ENCODE measurements around the gene MRAS.
"Not testable (repeated sequence)": the region's sequence is repeated elsewhere in the genome, so short reads cannot be mapped to it uniquely, and the experiment has no call there.

Gene MRAS

GRCh38 chr3:138394156-138394555, 45.8 kb downstream of the MRAS start:
- no peak for DNase-seq

GRCh38 chr3:138394686-138395085, 46.3 kb downstream of the MRAS start:
- no peak for DNase-seq

- DNase-seq, result no peak
Observed at GRCh38 chr3:138395865-138396751, 47.7 kb downstream of the MRAS start.

GRCh38 chr3:138396752-138397410, 48.5 kb downstream of the MRAS start:
- DNase-seq, result peak; percentile 7 to 26

- DNase-seq, result no peak
Observed at GRCh38 chr3:138397983-138398382, 49.6 kb downstream of the MRAS start.

- DNase-seq, result no peak
Observed at GRCh38 chr3:138398791-138399575, 50.6 kb downstream of the MRAS start.

- DNase-seq, result no peak
Observed at GRCh38 chr3:138399766-138400165, 51.4 kb downstream of the MRAS start.

GRCh38 chr3:138400651-138401070, 52.3 kb downstream of the MRAS start:
- DNase-seq, result no peak

GRCh38 chr3:138401834-138402233, 53.5 kb downstream of the MRAS start:
- no peak for DNase-seq

- no peak for DNase-seq
Observed at GRCh38 chr3:138404121-138404520, 55.7 kb downstream of the MRAS start.

GRCh38 chr3:138405001-138405400, 56.6 kb downstream of the MRAS start:
- DNase-seq, result no peak

GRCh38 chr3:138405486-138405885, 57.1 kb downstream of the MRAS start:
- no peak for DNase-seq

- DNase-seq, result no peak
Observed at GRCh38 chr3:138406606-138407005, 58.2 kb downstream of the MRAS start.

- no peak for DNase-seq
Observed at GRCh38 chr3:138407236-138407907, 59.0 kb downstream of the MRAS start.

GRCh38 chr3:138408751-138409570, 60.6 kb downstream of the MRAS start:
- no peak for DNase-seq

GRCh38 chr3:138412821-138413551, 64.6 kb downstream of the MRAS start:
- DNase-seq, result peak; percentile 22

GRCh38 chr3:138416236-138416635, 67.9 kb downstream of the MRAS start:
- DNase-seq, result not testable (repeated sequence)

GRCh38 chr3:138417559-138417982, 69.2 kb downstream of the MRAS start:
- DNase-seq, result peak; percentile 83 to 87

- DNase-seq, result no peak
Observed at GRCh38 chr3:138418601-138419206, 70.3 kb downstream of the MRAS start.

GRCh38 chr3:138423316-138423715, 74.9 kb downstream of the MRAS start:
- no peak for DNase-seq

GRCh38 chr3:138424323-138424722, 75.9 kb downstream of the MRAS start:
- no peak for DNase-seq

Data from Kasumi-1 (cell line).